HCT116 (cell line): ENCODE results near the gene LRRC14B.
"Not testable (repeated sequence)": the region's sequence is repeated elsewhere in the genome, so short reads cannot be mapped to it uniquely, and the experiment has no call there.

Experiments used
- CTCF ChIP-seq, 3 experiments: fragments of 200-600 bp in 1 of 3; sonication (generic) in 1 of 3; IDR thresholded peaks in 2 of 3; conservative IDR thresholded peaks in 1 of 3; 2 replicates each; pipeline ENCODE4 v1.5.1; 2012 to 2017; ENCODE audit warnings: low read depth in 2 of 3, low read length in 2 of 3, antibody characterized with exemption in 1 of 3, borderline replicate concordance in 1 of 3, control low read depth in 1 of 3, mild to moderate bottlenecking in 1 of 3, mixed read lengths in 1 of 3, mixed run types in 1 of 3, moderate library complexity in 1 of 3; ENCODE audit not compliant: insufficient read depth in 1 of 3
- RAD21 ChIP-seq: IDR thresholded peaks from 2 replicates; pipeline ENCODE4 v1.6.1; 2012; ENCODE audit warnings: low read depth, mild to moderate bottlenecking

DNA sequence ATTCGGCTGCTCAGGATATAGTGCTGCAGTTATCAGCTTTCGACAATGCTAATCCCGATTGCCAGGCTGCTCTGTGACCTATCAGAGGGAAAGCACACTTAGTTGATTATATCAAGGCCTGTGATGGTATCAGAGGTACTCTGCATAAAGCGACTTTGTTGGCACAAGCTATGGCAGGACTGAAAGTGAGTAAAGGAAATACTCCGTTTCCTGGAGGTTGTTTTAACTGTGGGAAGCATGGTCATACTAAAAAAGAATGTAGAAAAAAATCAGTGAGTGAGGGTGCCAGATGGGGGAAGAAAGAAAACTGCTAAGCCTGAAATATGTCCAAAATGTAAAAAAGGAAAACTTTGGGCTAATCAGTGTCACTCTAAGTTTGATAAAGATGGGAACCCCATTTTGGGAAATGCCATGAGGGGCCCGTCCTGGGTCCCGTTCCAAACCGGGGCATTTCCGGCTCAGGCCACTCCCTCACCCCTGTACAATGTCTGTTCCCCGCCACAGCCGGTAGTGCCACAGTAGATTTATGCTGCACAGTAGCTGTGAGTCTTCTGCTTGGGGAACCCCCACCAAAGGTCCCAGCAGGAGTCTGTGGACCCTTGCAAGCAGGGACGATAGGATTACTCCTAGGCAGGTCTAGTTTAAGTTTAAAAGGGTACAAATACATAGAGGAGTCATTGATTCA, 52.5 kb downstream of the LRRC14B start:
- not testable (repeated sequence) for TF ChIP-seq CTCF (IDR thresholded peaks at IDR 0.05 in 2 of 3, conservative IDR thresholded peaks at IDR 0.05 in 1 of 3; ENCODE audit: borderline replicate concordance in 1 of 3, insufficient read depth in 1 of 3, low read depth in 2 of 3, low read length in 2 of 3); RAD21
